Astrocyte (in vitro differentiated cells and primary cell): ENCODE measurements around the gene TTC9C.

Source experiments
- CTCF ChIP-seq: IDR thresholded peaks from 2 replicates; pipeline ENCODE4 v1.5.1; 2011; ENCODE audit warnings: low read depth, mild to moderate bottlenecking, inconsistent platforms, low read length, moderate library complexity; ENCODE audit not compliant: insufficient read depth
- EZH2 ChIP-seq: IDR thresholded peaks from 2 replicates; pipeline ENCODE4 v1.6.1; 2012; ENCODE audit warnings: mild to moderate bottlenecking, low read length, inconsistent platforms; ENCODE audit not compliant: insufficient read depth

- TF ChIP-seq CTCF (no peak), EZH2 (no peak)
Measured at GRCh38 chr11:62678770-62679696, 49.3 kb upstream of the TTC9C start, which contains the start of gene UBXN1.
